IPS-18c (cell line): ENCODE results near the gene FAM47E.

Experiments used
- H3K4me3 ChIP-seq: 2 replicates; pipeline ENCODE4 v1.7.0; 2013; ENCODE audit warnings: low read depth, mild to moderate bottlenecking, low read length, moderate library complexity; ENCODE audit not compliant: insufficient read depth
- H3K9me3 ChIP-seq: one replicate; pipeline ENCODE4 v1.6.1; 2013; ENCODE audit warnings: mild to moderate bottlenecking, low read length, moderate library complexity; ENCODE audit not compliant: control insufficient read depth, insufficient read depth

The FAM47E gene

GRCh38 chr4:76306882-76307659 lies 55.5 kb downstream of the FAM47E start:
- peak overlapping the region; percentile 88 for H3K4me3 ChIP-seq
- H3K9me3 ChIP-seq: peaks cover 2% of the 10 kb centered on the region

GRCh38 chr4:76307660-76308014 lies 56.1 kb downstream of the FAM47E start:
- Histone ChIP-seq H3K9me3 (peaks cover 2% of the 10 kb centered on the region), H3K4me3 (peak overlapping the region; percentile 88; the same call in 1 of the 2 replicates)

- Histone ChIP-seq H3K4me3 (no peak overlapping the region), H3K9me3 (peaks cover 2% of the 10 kb centered on the region)
Observed at GRCh38 chr4:76308548-76308947, 57.0 kb downstream of the FAM47E start.

- Histone ChIP-seq H3K4me3 (no peak overlapping the region), H3K9me3 (peaks cover 2% of the 10 kb centered on the region)
Observed at GRCh38 chr4:76309939-76310550, 58.5 kb downstream of the FAM47E start.

- Histone ChIP-seq H3K9me3 (peaks cover 2% of the 10 kb centered on the region), H3K4me3 (no peak overlapping the region)
Observed at GRCh38 chr4:76310683-76311082, 59.2 kb downstream of the FAM47E start.

- Histone ChIP-seq H3K4me3 (no peak overlapping the region), H3K9me3 (no peaks in the 10 kb centered on the region)
Observed at GRCh38 chr4:76311896-76312331, 60.4 kb downstream of the FAM47E start.

GRCh38 chr4:76312457-76312856 lies 60.9 kb downstream of the FAM47E start:
- H3K4me3 ChIP-seq: no peak overlapping the region

GRCh38 chr4:76313547-76313946 lies 62.0 kb downstream of the FAM47E start:
- Histone ChIP-seq H3K9me3 (no peaks in the 10 kb centered on the region), H3K4me3 (no peak overlapping the region)

More at GRCh38 chr4:76312457-76312856, 60.9 kb downstream of the FAM47E start:
- no peaks in the 10 kb centered on the region for H3K9me3 ChIP-seq

GRCh38 chr4:76315267-76315918 lies 63.9 kb downstream of the FAM47E start:
- no peaks in the 10 kb centered on the region for H3K9me3 ChIP-seq
- no peak overlapping the region for H3K4me3 ChIP-seq

- Histone ChIP-seq H3K9me3 (no peaks in the 10 kb centered on the region), H3K4me3 (no peak overlapping the region)
Observed at GRCh38 chr4:76316131-76316530, 64.6 kb downstream of the FAM47E start.

GRCh38 chr4:76322236-76322635 lies 70.7 kb downstream of the FAM47E start:
- no peak overlapping the region for H3K4me3 ChIP-seq

GRCh38 chr4:76325072-76325471 lies 73.6 kb downstream of the FAM47E start:
- no peak overlapping the region for H3K4me3 ChIP-seq

More at GRCh38 chr4:76322236-76322635, 70.7 kb downstream of the FAM47E start:
- H3K9me3 ChIP-seq: no peaks in the 10 kb centered on the region

GRCh38 chr4:76326515-76326914 lies 75.0 kb downstream of the FAM47E start:
- H3K9me3 ChIP-seq: no peaks in the 10 kb centered on the region
- no peak overlapping the region for H3K4me3 ChIP-seq

More at GRCh38 chr4:76325072-76325471, 73.6 kb downstream of the FAM47E start:
- no peaks in the 10 kb centered on the region for H3K9me3 ChIP-seq
